Stomach (tissue), 4 donors: Measurements from ENCODE around the gene ZBTB46.

ENCODE experiments used
- EP300 ChIP-seq: sonication (generic); formaldehyde crosslinking; IDR thresholded peaks from one replicate; pipeline ENCODE4 v1.6.1; 2017; ENCODE audit warnings: antibody characterized with exemption
- POLR2A ChIP-seq, 4 donors: fragments of 450-650 bp; IDR thresholded peaks; one replicate each; pipeline ENCODE4 v1.6.1; 2016; ENCODE audit warnings: antibody characterized with exemption in 4 of 4, control low read depth in 2 of 4, mild to moderate bottlenecking in 1 of 4, moderate library complexity in 1 of 4
- TF ChIP-seq, protein P1 (sequence below), 7 experiments: fragments of 450-650 bp in 4 of 7; fragments of 200-600 bp in 3 of 7; sonication (generic) in 3 of 7; IDR thresholded peaks; one replicate each; pipeline ENCODE4 v1.5.1; 2016 to 2019; ENCODE audit warnings: antibody characterized with exemption in 7 of 7, control low read depth in 2 of 7, mild to moderate bottlenecking in 1 of 7

- TF ChIP-seq, protein P1, sequence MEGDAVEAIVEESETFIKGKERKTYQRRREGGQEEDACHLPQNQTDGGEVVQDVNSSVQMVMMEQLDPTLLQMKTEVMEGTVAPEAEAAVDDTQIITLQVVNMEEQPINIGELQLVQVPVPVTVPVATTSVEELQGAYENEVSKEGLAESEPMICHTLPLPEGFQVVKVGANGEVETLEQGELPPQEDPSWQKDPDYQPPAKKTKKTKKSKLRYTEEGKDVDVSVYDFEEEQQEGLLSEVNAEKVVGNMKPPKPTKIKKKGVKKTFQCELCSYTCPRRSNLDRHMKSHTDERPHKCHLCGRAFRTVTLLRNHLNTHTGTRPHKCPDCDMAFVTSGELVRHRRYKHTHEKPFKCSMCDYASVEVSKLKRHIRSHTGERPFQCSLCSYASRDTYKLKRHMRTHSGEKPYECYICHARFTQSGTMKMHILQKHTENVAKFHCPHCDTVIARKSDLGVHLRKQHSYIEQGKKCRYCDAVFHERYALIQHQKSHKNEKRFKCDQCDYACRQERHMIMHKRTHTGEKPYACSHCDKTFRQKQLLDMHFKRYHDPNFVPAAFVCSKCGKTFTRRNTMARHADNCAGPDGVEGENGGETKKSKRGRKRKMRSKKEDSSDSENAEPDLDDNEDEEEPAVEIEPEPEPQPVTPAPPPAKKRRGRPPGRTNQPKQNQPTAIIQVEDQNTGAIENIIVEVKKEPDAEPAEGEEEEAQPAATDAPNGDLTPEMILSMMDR (IDR thresholded peaks at IDR 0.05): no peak
- TF ChIP-seq POLR2A (IDR thresholded peaks at IDR 0.05) (no peak), EP300 (no peak)
Measured at GRCh38 chr20:63837479-63837878, 6.4 kb upstream of the ZBTB46 start.
